Mesendoderm (in vitro differentiated cells): ENCODE measurements around the gene C1QTNF7. TPM values are rescaled to one million over a fixed set of nuclear protein-coding genes. Genes with fewer than 3 reads are reported as not detected.

ENCODE experiments used
- DNase-seq: peaks from one replicate; pipeline ENCODE4 v3.0.0; 2013
- H2AK5ac ChIP-seq: 2 replicates; pipeline ENCODE4 v1.6.1; 2013; ENCODE audit warnings: low read length, inconsistent platforms
- H2BK120ac ChIP-seq: 2 replicates; pipeline ENCODE4 v1.6.1; 2013; ENCODE audit warnings: low read depth, mild to moderate bottlenecking, low read length, moderate library complexity, mixed read lengths
- H2BK15ac ChIP-seq: replicated peaks from 2 replicates; pipeline ENCODE4 v1.6.1; 2013; ENCODE audit warnings: low read depth, mild to moderate bottlenecking, moderate library complexity
- H2BK5ac ChIP-seq: 2 replicates; pipeline ENCODE4 v1.6.1; 2013; ENCODE audit warnings: low read length, inconsistent platforms
- H3K18ac ChIP-seq: 2 replicates; pipeline ENCODE4 v1.6.1; 2013; ENCODE audit warnings: mild to moderate bottlenecking, low read length, mixed read lengths
- H3K23ac ChIP-seq: one replicate; pipeline ENCODE4 v1.6.1; 2013; ENCODE audit warnings: low read length
- H3K27ac ChIP-seq: 2 replicates; pipeline ENCODE4 v1.5.1; 2013; ENCODE audit warnings: low read depth, mild to moderate bottlenecking, inconsistent platforms, low read length, moderate library complexity
- H3K27me3 ChIP-seq: 2 replicates; pipeline ENCODE4 v1.6.1; 2013; ENCODE audit warnings: low read length, control low read depth, mild to moderate bottlenecking, inconsistent platforms; ENCODE audit not compliant: insufficient read depth, poor library complexity
- H3K36me3 ChIP-seq: 2 replicates; pipeline ENCODE4 v1.6.1; 2013; ENCODE audit warnings: low read length, inconsistent platforms; ENCODE audit not compliant: control insufficient read depth, insufficient read depth
- H3K4ac ChIP-seq: one replicate; pipeline ENCODE4 v1.6.1; 2013; ENCODE audit warnings: low read depth, mild to moderate bottlenecking, low read length, moderate library complexity
- H3K4me1 ChIP-seq: 2 replicates; pipeline ENCODE4 v1.6.1; 2013; ENCODE audit warnings: low read depth, low read length, inconsistent platforms; ENCODE audit not compliant: control insufficient read depth
- H3K4me2 ChIP-seq: 2 replicates; pipeline ENCODE4 v1.6.1; 2013; ENCODE audit warnings: low read length
- H3K4me3 ChIP-seq: 2 replicates; pipeline ENCODE4 v1.5.1; 2013; ENCODE audit warnings: mild to moderate bottlenecking, low read length
- H3K56ac ChIP-seq: one replicate; pipeline ENCODE4 v1.6.1; 2013; ENCODE audit warnings: low read length
- H3K79me1 ChIP-seq: 2 replicates; pipeline ENCODE4 v1.6.1; 2013; ENCODE audit warnings: low read length, inconsistent platforms
- H3K79me2 ChIP-seq: 2 replicates; pipeline ENCODE4 v1.6.1; 2013; ENCODE audit warnings: mild to moderate bottlenecking, low read length; ENCODE audit not compliant: control insufficient read depth, insufficient read depth
- H3K9ac ChIP-seq: 2 replicates; pipeline ENCODE4 v1.6.1; 2013; ENCODE audit warnings: low read length, inconsistent platforms
- H4K5ac ChIP-seq: one replicate; pipeline ENCODE4 v1.6.1; 2013; ENCODE audit warnings: low read length
- H4K8ac ChIP-seq: one replicate; pipeline ENCODE4 v1.6.1; 2013; ENCODE audit warnings: low read depth, mild to moderate bottlenecking, control low read depth, low read length, moderate library complexity
- WGBS: extraction: QIAGEN DNeasy Blood & Tissue Kit; methylation state at CpG from one replicate; pipeline ENCODE4 v1.1.7; 2013; ENCODE audit warnings: low lambda C conversion rate, missing lambda C conversion rate; ENCODE audit not compliant: insufficient coverage; ENCODE audit errors: extremely low coverage; 5-methylcytosine and 5-hydroxymethylcytosine counted together
- polyA plus RNA-seq, 2 experiments: library from polyadenylated mRNA; stranded (reverse); fragments of 200-250 nt; gene quantifications; one replicate each; pipeline ENCODE4 v1.2.3, GENCODE V29; 2013

Gene C1QTNF7, protein sequence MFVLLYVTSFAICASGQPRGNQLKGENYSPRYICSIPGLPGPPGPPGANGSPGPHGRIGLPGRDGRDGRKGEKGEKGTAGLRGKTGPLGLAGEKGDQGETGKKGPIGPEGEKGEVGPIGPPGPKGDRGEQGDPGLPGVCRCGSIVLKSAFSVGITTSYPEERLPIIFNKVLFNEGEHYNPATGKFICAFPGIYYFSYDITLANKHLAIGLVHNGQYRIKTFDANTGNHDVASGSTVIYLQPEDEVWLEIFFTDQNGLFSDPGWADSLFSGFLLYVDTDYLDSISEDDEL
- not detected for polyA plus RNA-seq (2013, experiment 1 of 2)
- polyA plus RNA-seq (2013, experiment 2 of 2): not detected

DNA sequence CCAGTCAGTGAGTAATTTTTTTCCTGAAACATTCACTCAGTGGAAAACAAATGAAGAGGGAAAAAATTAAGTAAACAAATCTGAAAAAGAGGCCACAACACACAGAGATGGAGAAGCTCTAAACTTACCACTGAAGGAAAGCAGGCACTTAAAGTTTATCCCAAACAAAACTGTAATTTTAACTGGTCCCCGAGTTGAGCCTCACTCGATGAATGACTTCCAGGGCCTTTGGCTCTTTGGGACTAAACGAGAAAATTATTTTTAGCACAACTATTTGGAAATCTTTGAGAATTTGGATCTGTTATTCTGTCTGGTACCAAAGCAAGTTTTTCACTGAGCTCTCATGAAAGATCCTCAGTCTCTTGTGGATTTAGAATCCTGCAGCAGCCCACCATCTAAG is at the start of gene C1QTNF7:
Gene C1QTNF7 (plus strand): TSS at position 333 of the 400 bp plus-strand sequence. CDS start 7,711 bp downstream, outside the sequence.
- Histone ChIP-seq H3K4me3 (no peak within 1 kb of the TSS), H2BK120ac (no peak within 1 kb of the TSS), H2BK5ac (no peak within 1 kb of the TSS), H3K4me1 (no peaks in the 10 kb centered on the region), H3K27ac (no peak within 1 kb of the TSS), H2AK5ac (no peak within 1 kb of the TSS), H3K79me1 (no peaks in the 10 kb centered on the region), H3K18ac (no peak within 1 kb of the TSS), H3K79me2 (no peaks in the 10 kb centered on the region), H3K4ac (no peak within 1 kb of the TSS), H4K8ac (no peak within 1 kb of the TSS), H3K56ac (no peak within 1 kb of the TSS), H3K27me3 (no peaks in the 10 kb centered on the region), H2BK15ac (no peak within 1 kb of the TSS), H3K23ac (no peak within 1 kb of the TSS), H3K4me2 (no peak within 1 kb of the TSS), H3K36me3 (no peaks in the 10 kb centered on the region), H3K9ac (no peak within 1 kb of the TSS), H4K5ac (no peak within 1 kb of the TSS)
- no peak for DNase-seq
- no CpG with 5 or more reads among the region's 3 CpGs for WGBS

- no peak overlapping the region for H3K27ac ChIP-seq
- no peak overlapping the region for H3K4ac ChIP-seq
- H3K4me2 ChIP-seq: no peak overlapping the region
- no peak overlapping the region for H2AK5ac ChIP-seq
- no peak for DNase-seq
- no peak overlapping the region for H2BK15ac ChIP-seq
- H2BK120ac ChIP-seq: no peak overlapping the region
- H4K5ac ChIP-seq: no peak overlapping the region
- H3K36me3 ChIP-seq: no peaks in the 10 kb centered on the region
- no peak overlapping the region for H4K8ac ChIP-seq
- H3K4me3 ChIP-seq: no peak overlapping the region
- no peak overlapping the region for H3K23ac ChIP-seq
- H3K79me1 ChIP-seq: no peaks in the 10 kb centered on the region
- H3K56ac ChIP-seq: no peak overlapping the region
- H3K79me2 ChIP-seq: no peaks in the 10 kb centered on the region
- no peaks in the 10 kb centered on the region for H3K27me3 ChIP-seq
- no peaks in the 10 kb centered on the region for H3K4me1 ChIP-seq
- H3K18ac ChIP-seq: no peak overlapping the region
- no peak overlapping the region for H3K9ac ChIP-seq
- no CpG with 5 or more reads among the region's 1 CpG for WGBS
- H2BK5ac ChIP-seq: no peak overlapping the region
Observed at GRCh38 chr4:15378062-15378461, 49.8 kb upstream of the C1QTNF7 start.

DNA sequence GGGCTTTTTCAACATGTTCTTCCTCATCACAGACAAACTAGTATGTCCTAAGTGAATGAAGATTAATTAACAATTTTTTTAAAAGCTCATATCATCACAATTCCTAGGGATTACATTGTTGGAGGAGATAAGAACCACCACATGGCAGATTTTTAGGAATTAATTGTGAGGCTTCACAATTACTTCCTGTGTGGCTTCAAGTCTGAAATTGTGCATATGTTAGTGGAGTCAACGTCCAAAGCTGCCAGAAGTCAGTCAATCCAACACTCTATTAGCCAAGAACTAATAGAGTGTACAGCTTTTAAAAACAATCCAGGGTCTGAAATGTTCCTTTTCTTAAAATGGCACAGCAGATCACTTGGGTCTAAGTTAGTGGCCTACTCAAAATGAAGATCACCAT is 49.3 kb upstream of the C1QTNF7 start:
- Histone ChIP-seq H3K56ac (no peak overlapping the region), H2BK120ac (no peak overlapping the region), H3K27me3 (no peaks in the 10 kb centered on the region), H2AK5ac (no peak overlapping the region), H3K23ac (no peak overlapping the region), H3K18ac (no peak overlapping the region), H3K4me3 (no peak overlapping the region), H2BK15ac (no peak overlapping the region), H3K9ac (no peak overlapping the region), H3K4ac (no peak overlapping the region), H4K5ac (no peak overlapping the region), H2BK5ac (no peak overlapping the region), H3K4me2 (no peak overlapping the region), H3K27ac (no peak overlapping the region), H3K79me1 (no peaks in the 10 kb centered on the region), H4K8ac (no peak overlapping the region), H3K79me2 (no peaks in the 10 kb centered on the region), H3K4me1 (no peaks in the 10 kb centered on the region), H3K36me3 (no peaks in the 10 kb centered on the region)
- no peak for DNase-seq
- no CpG with 5 or more reads among the region's 1 CpG for WGBS

DNA sequence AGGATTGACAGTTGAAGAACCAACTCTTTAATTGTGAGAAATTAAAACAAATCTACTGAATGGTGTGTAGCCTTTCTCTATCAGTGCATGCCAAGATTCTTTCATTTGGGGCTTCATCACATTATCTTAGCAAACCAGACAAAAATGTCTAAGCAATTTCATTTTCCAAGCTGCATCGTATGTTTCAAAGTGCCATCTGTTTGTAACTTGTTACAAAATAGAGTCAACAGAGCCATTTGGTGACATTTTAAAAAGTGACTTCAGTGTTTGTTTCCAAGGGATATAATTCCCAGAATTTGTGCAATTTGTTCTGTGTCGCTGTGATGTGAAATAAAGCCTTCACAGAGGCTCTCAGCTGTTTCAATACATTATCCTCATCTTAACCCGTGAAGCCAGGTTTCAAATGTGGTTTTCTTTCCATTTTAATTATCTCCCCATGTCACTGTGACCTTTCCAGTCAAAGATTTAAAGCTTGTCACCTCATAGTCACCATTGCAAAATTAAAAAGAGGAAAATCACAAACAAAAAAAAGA is 46.0 kb upstream of the C1QTNF7 start:
- Histone ChIP-seq H2BK15ac (no peak overlapping the region), H2BK5ac (no peak overlapping the region), H3K18ac (no peak overlapping the region), H3K4me1 (no peaks in the 10 kb centered on the region), H3K4ac (no peak overlapping the region), H3K4me3 (no peak overlapping the region), H3K9ac (no peak overlapping the region), H3K79me2 (no peaks in the 10 kb centered on the region), H2BK120ac (no peak overlapping the region), H3K23ac (no peak overlapping the region), H3K4me2 (no peak overlapping the region), H4K5ac (no peak overlapping the region), H3K27ac (no peak overlapping the region), H3K27me3 (no peaks in the 10 kb centered on the region), H2AK5ac (no peak overlapping the region), H3K79me1 (no peaks in the 10 kb centered on the region), H4K8ac (no peak overlapping the region), H3K56ac (no peak overlapping the region), H3K36me3 (no peaks in the 10 kb centered on the region)
- WGBS: no CpG with 5 or more reads among the region's 3 CpGs
- no peak for DNase-seq

- no peak overlapping the region for H3K23ac ChIP-seq
- no peak overlapping the region for H2AK5ac ChIP-seq
- H3K56ac ChIP-seq: no peak overlapping the region
- no peak overlapping the region for H3K4ac ChIP-seq
- no peak overlapping the region for H3K4me3 ChIP-seq
- WGBS: no CpG with 5 or more reads among the region's 5 CpGs
- H3K79me2 ChIP-seq: no peaks in the 10 kb centered on the region
- DNase-seq: no peak
- no peaks in the 10 kb centered on the region for H3K27me3 ChIP-seq
- no peak overlapping the region for H2BK120ac ChIP-seq
- no peak overlapping the region for H3K4me2 ChIP-seq
- H3K9ac ChIP-seq: no peak overlapping the region
- H3K27ac ChIP-seq: no peak overlapping the region
- H3K18ac ChIP-seq: no peak overlapping the region
- no peaks in the 10 kb centered on the region for H3K4me1 ChIP-seq
- H2BK5ac ChIP-seq: no peak overlapping the region
- no peak overlapping the region for H4K5ac ChIP-seq
- H4K8ac ChIP-seq: no peak overlapping the region
- H3K36me3 ChIP-seq: no peaks in the 10 kb centered on the region
- H3K79me1 ChIP-seq: no peaks in the 10 kb centered on the region
- no peak overlapping the region for H2BK15ac ChIP-seq
Observed at GRCh38 chr4:15382669-15383273, 45.1 kb upstream of the C1QTNF7 start.
